ENCODE data around the gene TBCE. TPM values are rescaled to one million over a fixed set of nuclear protein-coding genes. Genes with fewer than 3 reads are reported as not detected.

TBCE gene
- total and polyA plus RNA-seq, 2 donors (not counting 1 experiment from before 2014, with no cell fraction given): 15.2 to 22.1 TPM

GRCh38 chr1:235483090-235483489 is 115.9 kb downstream of the TBCE start:
- H3K9ac ChIP-seq (ENCODE audit: low read length): no peak overlapping the region
- H3K9me3 Mint-ChIP-seq (ENCODE audit: insufficient read depth): peaks cover 2% of the 10 kb centered on the region
- H3K27me3 Mint-ChIP-seq: no peaks in the 10 kb centered on the region
- POLR2A ChIA-PET: no interaction called here
- intact Hi-C loops (cut with micrococcal nuclease): no loop called here
- H4K20me1 ChIP-seq (ENCODE audit: control insufficient read depth, insufficient read depth, low read length, poor library complexity, severe bottlenecking): no peaks in the 10 kb centered on the region
- no peaks in the 10 kb centered on the region for H3K4me1 Mint-ChIP-seq
- no peak overlapping the region for H2AFZ ChIP-seq (ENCODE audit: insufficient read depth, low read depth, low read length, poor library complexity, severe bottlenecking)
- no peaks in the 10 kb centered on the region for H3K4me1 ChIP-seq (ENCODE audit: control insufficient read depth in 2 of 2, insufficient read depth in 2 of 2, low read length in 2 of 2)
- ATAC-seq (ENCODE audit: low read depth): no peak
- H3K27me3 ChIP-seq (replicated peaks in 1 of 4; ENCODE audit: control extremely low read depth in 1 of 4, control insufficient read depth in 3 of 4, insufficient read depth in 4 of 4, low read length in 3 of 4): no peaks in the 10 kb centered on the region
- no peak overlapping the region for H3K4me3 Mint-ChIP-seq
- H3K9me3 ChIP-seq (ENCODE audit: control extremely low read depth in 1 of 3, control insufficient read depth in 2 of 3, insufficient read depth in 1 of 3, low read length in 2 of 3): no peaks in the 10 kb centered on the region
- H3K27ac ChIP-seq (ENCODE audit: low read length in 2 of 2): no peak overlapping the region
- TF ChIP-seq EZH2 (IDR thresholded peaks at IDR 0.05; ENCODE audit: borderline replicate concordance, insufficient read depth, low read depth, low read length, poor library complexity, severe bottlenecking) (no peak), CTCF (IDR thresholded peaks at IDR 0.05) (no peak)
- DNase-seq: no peak
- peaks cover 5 to 24% of the 10 kb centered on the region in 2 experiments for H3K36me3 ChIP-seq (replicated peaks in 1 of 2; ENCODE audit: control extremely low read depth in 1 of 2, control insufficient read depth in 1 of 2, extremely low read depth in 1 of 2, insufficient read depth in 2 of 2, low read length in 1 of 2)
- H3K27ac Mint-ChIP-seq: no peak overlapping the region
- WGBS (ENCODE audit: insufficient coverage): 100% methylated on average over 2 of the region's 5 CpGs
- H3K79me2 ChIP-seq (ENCODE audit: control insufficient read depth, insufficient read depth, low read length): no peaks in the 10 kb centered on the region
- no peak overlapping the region for H3K4me2 ChIP-seq (replicated peaks; ENCODE audit: low read depth, low read length, poor library complexity, severe bottlenecking)
- H3K4me3 ChIP-seq (ENCODE audit: control extremely low read depth in 1 of 5, extremely low read depth in 1 of 5, insufficient read depth in 1 of 5, low read depth in 2 of 5, low read length in 4 of 5): no peak overlapping the region
- CTCF ChIA-PET: no interaction called here

- POLR2A ChIA-PET: no interaction called here
- H3K27me3 Mint-ChIP-seq: no peaks in the 10 kb centered on the region
- intact Hi-C loops (cut with micrococcal nuclease): no loop called here
- no peak for ATAC-seq (ENCODE audit: low read depth)
- Histone ChIP-seq H4K20me1 (ENCODE audit: control insufficient read depth, insufficient read depth, low read length, poor library complexity, severe bottlenecking) (no peaks in the 10 kb centered on the region), H3K4me1 (ENCODE audit: control insufficient read depth in 2 of 2, insufficient read depth in 2 of 2, low read length in 2 of 2) (no peaks in the 10 kb centered on the region), H2AFZ (ENCODE audit: insufficient read depth, low read depth, low read length, poor library complexity, severe bottlenecking) (no peak overlapping the region), H3K27ac (ENCODE audit: low read length in 2 of 2) (no peak overlapping the region), H3K4me2 (replicated peaks; ENCODE audit: low read depth, low read length, poor library complexity, severe bottlenecking) (no peak overlapping the region), H3K36me3 (replicated peaks in 1 of 2; ENCODE audit: control extremely low read depth in 1 of 2, control insufficient read depth in 1 of 2, extremely low read depth in 1 of 2, insufficient read depth in 2 of 2, low read length in 1 of 2) (peaks cover 2 to 6% of the 10 kb centered on the region in 2 experiments), H3K9ac (ENCODE audit: low read length) (no peak overlapping the region), H3K79me2 (ENCODE audit: control insufficient read depth, insufficient read depth, low read length) (no peaks in the 10 kb centered on the region), H3K4me3 (ENCODE audit: control extremely low read depth in 1 of 5, extremely low read depth in 1 of 5, insufficient read depth in 1 of 5, low read depth in 2 of 5, low read length in 4 of 5) (no peak overlapping the region), H3K27me3 (replicated peaks in 1 of 4; ENCODE audit: control extremely low read depth in 1 of 4, control insufficient read depth in 3 of 4, insufficient read depth in 4 of 4, low read length in 3 of 4) (no peaks in the 10 kb centered on the region), H3K9me3 (ENCODE audit: control extremely low read depth in 1 of 3, control insufficient read depth in 2 of 3, insufficient read depth in 1 of 3, low read length in 2 of 3) (no peaks in the 10 kb centered on the region)
- H3K4me1 Mint-ChIP-seq: no peaks in the 10 kb centered on the region
- CTCF ChIA-PET: no interaction called here
- no peak overlapping the region for H3K4me3 Mint-ChIP-seq
- no peak for DNase-seq
- no peak for TF ChIP-seq CTCF (IDR thresholded peaks at IDR 0.05)
- TF ChIP-seq EZH2 (IDR thresholded peaks at IDR 0.05; ENCODE audit: borderline replicate concordance, insufficient read depth, low read depth, low read length, poor library complexity, severe bottlenecking): no peak
- WGBS (ENCODE audit: insufficient coverage): 100% methylated on average over 2 of the region's 2 CpGs
- no peak overlapping the region for H3K27ac Mint-ChIP-seq
- peaks cover 2% of the 10 kb centered on the region for H3K9me3 Mint-ChIP-seq (ENCODE audit: insufficient read depth)
These were observed 118.3 kb downstream of the TBCE start for GRCh38 chr1:235485558-235485957.

All from B cell (primary cell).